ENCODE data around the gene SPSB1.

Gene SPSB1

DNA sequence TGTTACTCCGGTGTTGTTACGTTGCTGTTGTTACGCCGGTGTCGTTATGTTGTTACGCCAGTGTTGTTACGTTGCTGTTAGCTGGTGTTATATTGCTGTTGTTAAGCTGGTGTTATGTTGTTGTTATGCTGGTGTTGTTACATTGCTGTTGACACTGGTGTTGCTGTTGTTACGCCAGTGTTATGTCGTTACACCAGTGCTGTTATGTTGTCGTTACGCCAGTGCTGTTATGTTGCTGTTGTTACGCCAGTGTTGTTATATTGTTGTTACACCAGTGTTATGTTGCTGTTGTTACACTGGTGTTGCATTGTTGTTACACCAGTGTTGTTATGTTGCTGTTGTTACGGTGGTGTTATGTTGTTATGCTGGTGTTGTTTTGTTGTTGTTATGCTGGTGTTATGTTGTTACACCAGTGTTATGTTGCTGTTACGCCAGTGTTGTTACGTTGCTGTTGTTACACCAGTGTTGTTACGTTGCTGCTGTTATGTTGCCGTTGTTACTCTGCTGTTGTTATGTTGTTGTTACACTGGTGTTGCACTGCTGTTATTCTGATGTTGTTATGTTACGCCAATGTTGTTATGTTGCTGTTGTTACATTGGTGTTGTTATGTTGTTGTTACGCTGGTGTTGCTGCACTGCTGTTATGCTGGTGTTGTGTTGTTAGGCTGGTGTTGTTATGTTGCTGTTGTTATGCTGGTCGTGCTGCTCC, 32.5 kb upstream of the SPSB1 start:
- no peak for DNase-seq

DNA sequence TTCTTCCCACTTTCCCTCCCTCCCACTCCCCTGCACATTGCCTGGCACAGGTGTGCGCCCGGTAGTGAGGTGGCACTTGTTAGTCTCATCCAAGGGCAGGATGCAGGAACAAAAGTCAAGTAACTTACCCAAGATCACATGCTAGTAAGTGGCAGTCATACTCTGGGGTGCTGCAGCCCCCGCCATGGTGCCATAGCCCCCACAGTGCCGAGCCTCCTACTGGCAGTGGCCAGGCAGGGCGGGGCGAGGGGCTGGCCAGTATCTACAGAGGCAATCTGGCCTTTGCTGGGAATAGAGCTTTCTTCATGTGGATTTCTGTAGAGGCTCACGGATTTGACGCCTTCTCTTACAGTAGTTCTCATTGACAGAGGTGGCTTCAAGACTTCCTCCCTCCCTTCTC, 31.2 kb upstream of the SPSB1 start:
- DNase-seq = no peak

DNA sequence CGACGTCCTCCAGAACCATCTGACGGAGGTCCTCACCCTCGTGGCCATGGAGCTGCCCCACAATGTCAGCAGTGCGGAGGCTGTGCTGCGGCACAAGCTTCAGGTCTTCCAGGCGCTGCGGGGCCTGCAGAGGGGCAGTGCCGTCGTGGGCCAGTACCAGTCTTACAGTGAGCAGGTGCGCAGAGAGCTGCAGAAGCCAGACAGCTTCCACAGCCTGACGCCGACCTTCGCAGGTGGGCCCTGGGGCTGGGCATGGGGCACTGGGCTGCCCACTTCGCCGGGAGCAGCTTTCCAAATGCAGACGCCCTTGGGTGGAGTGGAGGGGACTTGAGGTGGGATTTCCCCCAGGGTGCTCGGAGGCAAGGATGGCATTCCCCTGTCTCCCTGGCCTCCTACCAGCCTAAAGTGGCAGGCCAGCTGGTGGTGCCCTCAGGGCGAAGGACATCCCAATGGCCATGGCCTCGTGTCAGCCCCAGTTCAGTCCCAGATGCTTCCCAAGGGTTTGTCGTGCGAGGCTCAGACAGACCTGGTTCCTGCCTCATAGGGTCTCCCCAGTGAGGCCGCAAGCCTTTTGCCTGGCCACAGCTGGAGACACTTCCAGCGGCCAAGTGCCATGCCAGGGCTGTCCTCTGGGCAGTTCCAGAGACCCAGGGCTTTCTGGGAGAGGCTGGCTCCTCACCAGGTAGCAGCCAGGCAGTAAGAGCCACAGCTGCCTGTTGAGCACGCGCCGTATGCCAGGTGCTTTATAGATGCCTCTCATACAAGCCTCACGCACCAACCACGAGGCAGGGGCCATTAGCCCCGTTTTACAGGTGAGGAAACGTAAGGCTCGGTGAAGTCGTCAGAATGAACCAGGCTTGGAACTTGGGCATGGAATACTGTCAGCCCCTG, 30.4 kb upstream of the SPSB1 start:
- no peak for DNase-seq

DNA sequence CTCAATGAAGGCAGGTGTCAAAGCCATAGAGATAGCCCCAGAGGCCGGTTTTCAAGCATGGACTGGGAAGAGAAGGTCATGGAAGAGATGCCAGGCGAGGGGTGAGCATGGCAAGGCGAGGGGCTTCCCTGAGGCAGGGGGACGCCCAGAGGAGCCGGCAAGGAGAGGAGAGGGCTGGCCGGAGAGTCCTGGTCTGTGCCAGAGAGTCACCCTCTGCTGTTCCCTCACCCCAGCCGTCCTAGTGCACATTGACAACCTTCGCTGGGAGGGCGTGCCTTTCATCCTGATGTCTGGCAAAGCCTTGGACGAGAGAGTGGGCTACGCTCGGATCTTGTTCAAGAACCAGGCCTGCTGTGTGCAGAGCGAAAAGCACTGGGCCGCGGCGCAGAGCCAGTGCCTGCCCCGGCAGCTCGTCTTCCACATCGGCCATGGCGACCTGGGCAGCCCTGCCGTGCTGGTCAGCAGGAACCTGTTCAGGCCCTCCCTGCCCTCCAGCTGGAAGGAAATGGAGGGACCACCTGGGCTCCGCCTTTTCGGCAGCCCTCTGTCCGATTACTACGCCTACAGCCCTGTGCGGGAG, 29.3 kb upstream of the SPSB1 start:
- DNase-seq = no peak

DNA sequence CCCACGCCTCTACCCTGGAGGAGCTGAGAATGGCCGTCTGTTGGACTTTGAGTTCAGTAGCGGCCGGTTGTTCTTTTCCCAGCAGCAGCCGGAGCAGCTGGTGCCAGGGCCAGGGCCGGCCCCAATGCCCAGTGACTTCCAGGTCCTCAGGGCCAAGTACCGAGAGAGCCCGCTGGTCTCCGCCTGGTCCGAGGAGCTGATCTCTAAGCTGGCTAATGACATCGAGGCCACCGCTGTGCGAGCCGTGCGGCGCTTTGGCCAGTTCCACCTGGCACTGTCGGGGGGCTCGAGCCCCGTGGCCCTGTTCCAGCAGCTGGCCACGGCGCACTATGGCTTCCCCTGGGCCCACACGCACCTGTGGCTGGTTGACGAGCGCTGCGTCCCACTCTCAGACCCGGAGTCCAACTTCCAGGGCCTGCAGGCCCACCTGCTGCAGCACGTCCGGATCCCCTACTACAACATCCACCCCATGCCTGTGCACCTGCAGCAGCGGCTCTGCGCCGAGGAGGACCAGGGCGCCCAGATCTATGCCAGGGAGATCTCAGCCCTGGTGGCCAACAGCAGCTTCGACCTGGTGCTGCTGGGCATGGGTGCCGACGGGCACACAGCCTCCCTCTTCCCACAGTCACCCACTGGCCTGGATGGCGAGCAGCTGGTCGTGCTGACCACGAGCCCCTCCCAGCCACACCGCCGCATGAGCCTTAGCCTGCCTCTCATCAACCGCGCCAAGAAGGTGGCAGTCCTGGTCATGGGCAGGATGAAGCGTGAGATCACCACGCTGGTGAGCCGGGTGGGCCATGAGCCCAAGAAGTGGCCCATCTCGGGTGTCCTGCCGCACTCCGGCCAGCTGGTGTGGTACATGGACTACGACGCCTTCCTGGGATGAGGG, 28.5 kb upstream of the SPSB1 start:
- no peak for DNase-seq

DNA sequence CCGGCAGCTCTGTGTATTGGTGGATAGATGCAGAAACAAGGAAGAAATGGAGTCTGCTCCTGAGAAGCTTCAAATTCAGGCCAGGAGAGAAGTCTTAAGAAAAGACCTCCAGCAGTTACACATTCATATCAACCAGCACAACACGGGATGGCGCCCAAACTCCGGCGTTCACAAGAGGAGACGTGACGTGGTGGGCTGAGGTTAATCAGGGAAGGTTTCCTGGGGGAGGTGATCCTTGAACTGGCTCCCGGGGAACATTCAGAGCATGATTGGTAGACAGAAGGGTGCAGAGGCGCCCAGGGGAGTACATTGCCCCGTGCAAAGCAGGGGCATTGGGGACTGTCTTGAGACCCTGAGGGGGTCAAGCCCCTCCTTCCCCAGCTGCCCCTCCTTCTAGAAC, 27.7 kb upstream of the SPSB1 start:
- no peak for DNase-seq

GRCh38 chr1:9265968-9266367, 26.7 kb upstream of the SPSB1 start:
- DNase-seq = no peak

GRCh38 chr1:9267352-9267686, 25.4 kb upstream of the SPSB1 start:
- no peak for DNase-seq

DNA sequence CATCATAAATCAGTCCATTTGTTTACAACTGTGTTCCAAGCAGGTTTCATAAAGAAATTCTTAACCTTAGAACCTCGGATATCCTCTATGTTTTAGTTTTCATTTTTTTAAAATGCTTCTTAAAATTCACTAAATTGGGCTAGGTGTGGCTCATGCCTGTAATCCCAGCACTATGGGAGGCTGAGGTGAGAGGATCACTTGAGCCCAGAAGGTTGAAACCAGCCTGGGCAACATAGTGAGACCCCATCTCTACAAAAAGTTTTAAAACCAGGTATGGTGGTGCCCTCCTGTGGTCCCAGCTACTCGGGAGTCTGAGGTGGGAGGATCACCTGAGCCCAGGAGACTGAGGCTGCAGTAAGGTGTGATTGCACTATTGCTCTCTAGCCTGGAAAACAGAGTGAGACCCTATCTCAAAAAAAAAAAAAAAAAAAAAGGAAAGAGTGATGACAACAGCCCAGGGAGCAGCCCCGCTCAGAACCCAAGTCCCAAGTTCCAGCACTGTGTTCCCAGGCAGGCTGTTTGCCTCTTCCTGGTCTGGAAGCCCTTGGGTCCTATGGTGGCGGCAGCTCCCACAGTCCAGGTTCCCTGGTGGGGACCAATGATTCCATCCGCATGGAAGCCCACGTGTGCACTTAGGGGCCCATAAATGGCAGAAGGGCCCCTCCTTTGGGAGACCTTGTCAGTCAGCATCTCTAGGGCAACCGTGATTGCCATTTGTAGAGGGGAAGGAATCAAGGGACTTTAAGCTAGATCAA, 24.7 kb upstream of the SPSB1 start:
- DNase-seq = no peak

DNA sequence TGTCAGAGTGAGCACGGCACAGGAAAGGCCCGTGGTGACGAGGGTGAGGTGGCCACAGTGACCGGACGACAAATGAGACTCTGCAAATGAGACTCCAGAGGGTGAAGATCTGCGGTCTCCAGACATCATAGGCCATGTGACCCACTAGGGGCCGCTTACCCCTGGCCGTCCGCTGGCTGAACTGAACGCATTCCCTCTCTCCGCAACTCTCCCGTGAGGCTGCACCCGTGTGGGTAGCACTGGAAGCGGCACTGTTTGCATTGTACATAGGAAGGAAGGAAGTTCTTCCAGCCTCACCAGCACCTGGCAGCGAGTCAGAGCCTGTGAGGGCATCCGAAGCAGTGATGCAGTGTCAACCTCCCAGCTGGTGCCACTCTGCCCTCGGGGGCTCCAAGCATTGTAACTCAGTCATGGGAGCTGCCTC, 23.6 kb upstream of the SPSB1 start:
- DNase-seq = no peak

DNA sequence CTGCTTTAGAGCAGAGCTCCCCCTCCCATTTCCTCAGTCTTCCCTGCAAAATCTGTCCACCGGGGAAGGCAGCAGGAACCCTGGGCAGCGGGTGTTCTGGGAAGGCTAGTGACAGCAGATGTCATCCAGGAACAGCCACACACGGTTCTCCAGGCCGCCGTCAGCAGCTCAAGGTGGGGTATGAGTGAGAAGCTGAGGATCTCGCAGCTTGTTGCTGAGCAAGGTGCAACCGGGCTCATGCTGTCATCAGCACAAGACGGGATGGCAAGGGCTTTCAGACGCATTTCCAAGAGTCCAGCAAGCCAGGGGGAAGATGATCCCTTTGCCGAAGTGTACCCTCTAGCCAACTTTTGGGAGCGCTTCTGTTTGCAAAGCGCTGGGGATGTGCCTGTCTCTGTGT, 23.0 kb upstream of the SPSB1 start:
- no peak for DNase-seq

GRCh38 chr1:9270290-9270883, 22.3 kb upstream of the SPSB1 start:
- no peak for DNase-seq

DNA sequence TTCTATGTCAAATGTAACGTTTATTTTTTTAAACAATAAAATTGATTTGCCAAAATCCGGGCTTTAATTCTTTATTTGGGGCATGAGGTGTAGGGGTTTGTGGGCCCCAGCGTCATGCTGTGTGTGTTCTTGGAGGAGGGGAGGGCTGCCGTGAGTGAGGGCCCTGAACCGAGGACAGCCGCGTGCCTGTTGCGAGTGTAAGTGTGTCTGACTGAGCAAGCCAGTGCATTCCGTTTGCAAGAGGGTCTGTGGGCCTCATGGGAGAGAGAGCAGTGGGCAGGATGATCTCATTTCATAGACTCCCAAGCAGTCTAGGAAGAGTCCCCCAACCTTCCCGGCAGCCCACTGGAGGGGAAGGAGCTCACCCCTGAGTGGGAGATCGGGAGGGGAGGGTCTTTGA, 21.4 kb upstream of the SPSB1 start:
- no peak for DNase-seq

DNA sequence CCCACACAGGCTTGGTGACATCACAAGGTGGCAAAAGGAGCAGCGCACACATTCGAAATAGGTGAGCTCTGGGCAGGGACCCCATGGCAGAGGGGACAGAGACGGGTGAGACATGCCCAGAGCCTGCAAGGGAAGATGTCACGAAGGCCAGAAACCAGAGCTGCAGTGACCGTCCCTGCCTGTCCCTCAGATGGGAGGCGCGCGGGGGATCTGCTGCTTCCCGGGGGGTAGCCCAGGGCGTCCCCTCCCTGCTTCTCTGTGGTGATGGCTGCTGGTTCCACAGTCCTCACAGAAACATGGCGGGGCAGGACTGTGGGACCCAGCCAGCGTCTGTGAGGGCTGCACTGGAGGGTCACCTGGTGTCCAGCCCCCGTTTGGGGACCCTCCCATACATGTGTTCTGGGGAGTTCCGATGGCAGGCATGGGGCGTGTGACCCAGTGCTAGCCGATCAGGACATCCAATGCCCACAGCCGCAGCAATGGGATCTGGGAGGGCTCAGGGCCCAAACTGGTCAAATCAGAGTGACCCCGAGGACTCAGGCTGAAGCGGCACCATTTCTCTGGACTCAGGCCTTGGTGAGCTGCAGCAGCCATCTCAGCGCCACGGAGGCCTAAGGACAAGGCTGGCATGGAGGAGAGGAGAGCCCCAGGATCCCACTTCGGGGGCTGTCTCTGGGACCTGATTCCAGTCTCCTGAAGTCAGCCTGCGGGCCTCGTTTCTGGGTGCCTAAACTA, 20.7 kb upstream of the SPSB1 start:
- DNase-seq = no peak

DNA sequence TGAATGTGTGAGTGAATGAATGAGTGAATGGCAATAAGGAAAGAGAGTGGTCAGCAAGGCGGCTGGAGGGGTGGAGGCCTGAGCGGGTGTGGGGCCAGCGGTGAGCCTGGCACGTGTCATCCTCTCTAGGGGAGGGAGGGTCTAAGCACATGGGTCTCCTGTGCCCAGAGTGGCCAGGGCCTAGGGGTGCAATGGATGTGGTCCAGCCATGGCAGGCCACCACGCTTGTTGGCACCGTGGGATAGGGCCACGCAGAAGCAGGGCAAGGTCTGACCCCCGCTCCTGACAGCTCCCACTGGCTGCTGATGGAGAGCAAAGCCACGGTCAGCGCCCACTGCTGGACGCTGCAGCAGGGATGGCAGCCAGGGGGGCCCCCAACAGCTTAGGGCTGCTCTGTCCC, 19.5 kb upstream of the SPSB1 start:
- DNase-seq = no peak

GRCh38 chr1:9275161-9275560, 17.5 kb upstream of the SPSB1 start:
- no peak for DNase-seq

GRCh38 chr1:9275567-9276034, 17.1 kb upstream of the SPSB1 start:
- peak; percentile 81 for DNase-seq

DNA sequence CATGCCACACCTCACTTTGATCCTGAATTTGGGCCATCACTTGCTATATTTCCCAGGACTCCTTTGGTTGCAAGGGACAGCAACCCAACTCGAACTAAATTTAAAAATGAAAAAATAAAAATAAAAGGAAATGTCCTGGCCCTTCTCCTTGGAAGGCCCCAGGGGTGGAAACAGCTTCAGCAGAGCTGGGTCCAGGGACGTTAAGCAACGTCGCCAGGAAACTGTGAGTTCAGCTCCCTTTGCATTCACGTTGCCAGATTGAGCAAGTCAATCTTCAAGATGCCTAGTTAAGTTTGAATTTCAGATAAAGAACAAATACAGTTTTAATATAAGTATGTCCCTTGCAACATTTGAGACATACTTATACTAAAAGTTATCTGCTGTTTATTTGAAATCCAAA, 14.6 kb upstream of the SPSB1 start:
- DNase-seq = no peak

GRCh38 chr1:9278585-9279153, 14.0 kb upstream of the SPSB1 start:
- DNase-seq = no peak

DNA sequence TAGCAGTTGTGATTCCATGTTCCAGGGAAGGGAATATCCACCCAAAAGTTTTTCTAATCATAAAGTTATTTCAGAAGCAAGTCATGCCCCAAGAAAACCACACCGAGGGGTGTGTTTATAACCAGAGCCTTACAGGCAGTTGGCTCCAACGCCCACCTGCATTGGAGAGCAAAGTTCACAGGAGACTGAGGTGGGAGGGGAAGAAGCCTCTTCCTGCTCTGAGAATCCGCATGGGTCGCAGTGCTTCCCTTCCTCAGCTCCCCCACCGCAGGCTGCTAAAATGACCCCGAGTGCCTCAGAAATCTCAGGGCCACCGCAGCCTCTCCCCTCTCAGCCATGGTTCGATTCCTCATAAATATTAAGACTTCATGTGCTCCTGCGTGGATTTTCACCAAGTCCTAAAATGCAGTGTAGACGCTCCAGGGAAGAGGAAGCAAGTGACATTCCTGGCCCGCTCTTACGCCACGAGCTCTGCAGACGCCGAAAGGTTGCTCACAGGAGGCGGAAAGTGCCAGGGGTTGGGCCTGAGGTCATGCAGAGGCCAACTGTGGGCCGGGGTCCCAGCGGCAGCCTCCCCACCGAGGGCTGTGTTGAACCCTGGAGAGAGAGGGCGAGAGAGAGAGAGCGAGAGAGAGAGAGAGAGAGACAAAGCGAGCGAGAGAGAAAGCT, 13.4 kb upstream of the SPSB1 start:
- DNase-seq = no peak

Data from NK-92 treated with Interleukin-12 subunit alpha and Interleukin-12 subunit beta, amount 100 ng/mL, for 24 hours (cell line).